GM06990 (cell line): ENCODE data around the gene PALM3.
"Not testable (repeated sequence)": the region's sequence is repeated elsewhere in the genome, so short reads cannot be mapped to it uniquely, and the experiment has no call there.

Experiments used
- DNase-seq: peaks from one replicate; pipeline ENCODE4 v3.0.0-alpha.2; 2011; ENCODE audit not compliant: insufficient read length; ENCODE audit errors: extremely low read depth
- H3K27me3 ChIP-seq: replicated peaks from 2 replicates; pipeline ENCODE4 v1.6.0; 2011; ENCODE audit warnings: low read length; ENCODE audit not compliant: control insufficient read depth, insufficient read depth
- H3K36me3 ChIP-seq: 2 replicates; pipeline ENCODE4 v1.5.1; 2011; ENCODE audit warnings: low read length; ENCODE audit not compliant: control insufficient read depth, insufficient read depth
- H3K4me3 ChIP-seq: replicated peaks from 2 replicates; pipeline ENCODE4 v1.5.1; 2011; ENCODE audit warnings: low read depth, mild to moderate bottlenecking, control low read depth, low read length
- CTCF ChIP-seq: IDR thresholded peaks from 2 replicates; pipeline ENCODE4 v1.5.1; 2011; ENCODE audit warnings: low read length, control low read depth, mild to moderate bottlenecking, inconsistent platforms; ENCODE audit not compliant: insufficient read depth, poor library complexity, severe bottlenecking

Gene PALM3

GRCh38 chr19:14054099-14054498, 7.8 kb downstream of the PALM3 start:
- H3K36me3 ChIP-seq = peaks cover 12% of the 10 kb centered on the region
- no peak for TF ChIP-seq CTCF
- no peak overlapping the region for H3K4me3 ChIP-seq
- no peak for DNase-seq
- H3K27me3 ChIP-seq = peaks cover 4% of the 10 kb centered on the region

GRCh38 chr19:14053500-14053899, 8.4 kb downstream of the PALM3 start:
- no peak for DNase-seq
- Histone ChIP-seq H3K27me3 (peaks cover 1% of the 10 kb centered on the region), H3K4me3 (no peak overlapping the region), H3K36me3 (peaks cover 17% of the 10 kb centered on the region)
- no peak for TF ChIP-seq CTCF

- Histone ChIP-seq H3K27me3 (no peaks in the 10 kb centered on the region; the same call in 1 of the 2 replicates), H3K36me3 (peaks cover 21% of the 10 kb centered on the region), H3K4me3 (no peak overlapping the region)
- DNase-seq = no peak
- TF ChIP-seq CTCF = no peak
These were observed 8.8 kb downstream of the PALM3 start for GRCh38 chr19:14053032-14053431.

GRCh38 chr19:14052470-14052869, 9.4 kb downstream of the PALM3 start:
- no peak for DNase-seq
- Histone ChIP-seq H3K36me3 (peaks cover 21% of the 10 kb centered on the region), H3K4me3 (no peak overlapping the region), H3K27me3 (no peaks in the 10 kb centered on the region; the same call in 1 of the 2 replicates)
- TF ChIP-seq CTCF = no peak

GRCh38 chr19:14051980-14052379, 9.9 kb downstream of the PALM3 start:
- no peak for DNase-seq

GRCh38 chr19:14050961-14051360, 10.9 kb downstream of the PALM3 start:
- H3K4me3 ChIP-seq = not testable (repeated sequence)
- H3K36me3 ChIP-seq = peaks cover 24% of the 10 kb centered on the region

More at GRCh38 chr19:14051980-14052379, 9.9 kb downstream of the PALM3 start:
- TF ChIP-seq CTCF = no peak
- peaks cover 21% of the 10 kb centered on the region for H3K36me3 ChIP-seq
- no peak overlapping the region for H3K4me3 ChIP-seq
- H3K27me3 ChIP-seq = no peaks in the 10 kb centered on the region; the same call in 1 of the 2 replicates

More at GRCh38 chr19:14050961-14051360, 10.9 kb downstream of the PALM3 start:
- not testable (repeated sequence) for DNase-seq, H3K27me3 ChIP-seq
